GM21576 (cell line): ENCODE results near the gene LRP3.

Experiments
- ATAC-seq: cut with Tn5 transposase; IDR thresholded peaks from one replicate; pipeline ENCODE4 v1.9.1; 2021; ENCODE audit warnings: mild to moderate bottlenecking, moderate library complexity; ENCODE audit not compliant: unreplicated experiment

LRP3 gene

GRCh38 chr19:33235269-33235995 lies 41.3 kb downstream of the LRP3 start:
- ATAC-seq, result peak; percentile 87

- ATAC-seq, result peak; percentile 8
Measured at GRCh38 chr19:33235996-33236350, 41.8 kb downstream of the LRP3 start.

- no peak for ATAC-seq
Measured at GRCh38 chr19:33236696-33237390, 42.7 kb downstream of the LRP3 start.

GRCh38 chr19:33238481-33239149 lies 44.5 kb downstream of the LRP3 start:
- no peak for ATAC-seq

GRCh38 chr19:33239223-33239975 lies 45.3 kb downstream of the LRP3 start:
- ATAC-seq, result no peak

- ATAC-seq, result no peak
Measured at GRCh38 chr19:33240181-33240771, 46.1 kb downstream of the LRP3 start.

- no peak for ATAC-seq
Measured at GRCh38 chr19:33241091-33241529, 47.0 kb downstream of the LRP3 start.

DNA sequence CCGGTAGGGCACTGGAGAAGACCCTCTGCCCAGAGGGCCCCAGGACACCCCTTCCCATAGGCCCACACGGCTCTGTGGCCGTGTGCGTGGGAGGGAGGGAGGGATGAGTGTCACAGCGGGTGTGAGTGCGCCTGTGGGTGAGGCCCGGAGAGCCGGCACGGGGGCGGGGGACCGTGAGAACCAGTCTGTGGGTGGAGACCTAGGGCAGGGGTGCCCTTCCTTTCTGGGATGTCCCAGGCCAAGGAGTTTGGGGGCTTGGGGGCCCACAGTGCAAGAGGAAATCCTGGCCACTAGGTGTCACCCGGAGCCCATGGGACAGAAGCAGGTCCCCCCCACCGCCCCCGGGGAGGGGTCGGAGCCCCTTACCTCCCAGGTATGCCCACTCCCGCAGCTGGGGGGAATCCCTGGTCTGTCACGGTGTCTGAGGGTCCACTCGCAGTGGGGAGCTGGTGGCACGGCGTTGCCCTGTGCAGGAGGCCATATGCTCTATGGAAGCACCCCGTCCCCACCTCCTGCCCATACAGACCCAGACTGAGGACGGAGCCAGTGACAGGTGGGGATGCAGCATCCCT lies 47.5 kb downstream of the LRP3 start:
- no peak for ATAC-seq

DNA sequence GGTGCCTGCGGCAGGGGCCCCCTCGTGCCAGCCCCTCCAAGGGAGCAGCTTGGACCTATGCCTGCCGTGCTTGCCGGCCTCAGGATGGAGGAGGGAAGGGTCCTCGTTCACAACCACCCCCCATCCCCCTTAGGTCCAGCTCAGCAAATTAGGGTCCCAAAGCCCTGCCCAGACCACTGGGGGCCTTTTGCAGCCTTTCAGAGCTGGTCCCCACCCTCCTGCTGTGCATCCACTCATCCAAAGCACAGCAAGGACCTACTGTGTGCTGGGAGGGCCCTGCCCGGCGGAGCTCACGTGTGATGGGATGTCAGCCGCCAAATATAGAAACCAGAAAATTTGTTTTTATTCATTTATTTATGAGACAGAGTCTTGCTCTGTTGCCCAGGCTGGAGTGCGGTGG lies 48.0 kb downstream of the LRP3 start:
- ATAC-seq, result no peak

- no peak for ATAC-seq
Measured at GRCh38 chr19:33242911-33243310, 48.8 kb downstream of the LRP3 start.

DNA sequence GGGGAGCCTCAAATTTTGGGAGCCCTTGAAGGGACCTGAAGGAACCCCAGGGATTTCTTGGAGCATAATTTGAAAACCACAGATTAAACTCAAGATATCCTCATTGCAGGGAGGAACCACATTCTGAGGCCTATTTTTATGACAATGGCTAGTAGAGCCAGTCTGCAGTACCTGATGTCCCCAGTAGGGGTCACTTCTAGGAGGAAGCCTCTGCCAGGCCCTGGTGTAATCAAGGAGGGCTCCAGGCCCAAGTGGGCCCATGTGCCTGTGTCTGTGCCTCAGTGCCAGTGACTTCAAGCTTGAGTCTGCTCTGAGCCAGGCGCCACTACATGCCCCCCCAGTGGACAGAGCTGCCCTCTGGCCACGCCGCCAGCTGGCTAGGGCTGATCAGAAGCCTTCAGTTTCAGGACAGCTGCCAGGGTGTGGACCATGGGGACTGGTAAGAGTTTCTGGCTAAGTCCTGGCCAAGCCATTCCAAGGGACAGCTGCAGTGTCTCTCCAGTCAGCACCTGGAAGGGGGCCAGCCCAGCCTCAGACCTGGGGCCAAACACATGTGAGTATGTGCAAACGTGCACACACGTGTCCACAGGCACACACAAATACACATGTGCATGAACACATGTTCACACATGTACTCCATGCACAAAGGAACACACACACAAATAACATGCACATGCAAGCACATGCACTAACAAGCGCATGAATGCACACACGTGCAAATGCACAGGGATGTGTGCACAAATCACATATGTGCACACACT lies 52.0 kb downstream of the LRP3 start:
- no peak for ATAC-seq

GRCh38 chr19:33246709-33247440 lies 52.7 kb downstream of the LRP3 start:
- no peak for ATAC-seq

DNA sequence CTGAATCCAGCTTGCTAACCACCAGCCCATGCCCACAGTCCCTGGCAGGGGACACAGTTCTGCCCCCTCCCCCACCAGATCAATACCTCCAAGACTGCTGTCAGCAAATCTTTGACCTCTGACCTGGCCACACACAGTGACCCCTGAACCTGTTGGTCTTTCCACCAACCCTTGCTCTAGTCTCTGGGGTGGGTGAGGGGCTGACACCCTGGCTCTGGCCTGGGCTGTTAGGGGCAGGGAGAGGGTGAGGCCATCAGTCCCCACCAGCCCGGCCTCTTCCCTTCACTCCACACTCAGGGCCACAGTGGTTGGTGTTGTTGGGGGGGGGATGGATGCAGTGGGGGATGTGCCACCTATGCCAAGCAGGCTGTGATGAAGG lies 53.3 kb downstream of the LRP3 start:
- no peak for ATAC-seq

GRCh38 chr19:33248104-33248503 lies 54.0 kb downstream of the LRP3 start:
- no peak for ATAC-seq

DNA sequence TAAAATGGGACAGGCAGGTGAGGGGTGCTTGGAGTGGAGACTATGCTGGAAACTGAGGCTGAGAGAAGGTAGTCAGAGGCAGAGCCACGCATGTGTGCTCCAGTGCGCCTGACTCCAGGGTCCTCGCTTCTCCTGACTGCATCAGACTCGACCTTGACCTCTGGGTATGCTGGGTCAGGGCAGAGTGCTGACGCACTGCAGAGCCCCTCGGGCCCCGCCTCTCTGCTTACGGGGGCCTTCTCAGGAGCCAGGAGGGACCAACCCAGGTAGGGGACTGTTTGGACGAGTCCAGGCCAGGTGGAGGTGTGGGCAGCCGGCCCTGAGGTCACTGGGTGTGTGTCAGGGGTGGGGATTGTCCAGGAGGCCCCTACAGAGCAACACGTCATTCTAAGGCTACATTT lies 54.4 kb downstream of the LRP3 start:
- no peak for ATAC-seq

GRCh38 chr19:33248954-33249613 lies 55.0 kb downstream of the LRP3 start:
- no peak for ATAC-seq

DNA sequence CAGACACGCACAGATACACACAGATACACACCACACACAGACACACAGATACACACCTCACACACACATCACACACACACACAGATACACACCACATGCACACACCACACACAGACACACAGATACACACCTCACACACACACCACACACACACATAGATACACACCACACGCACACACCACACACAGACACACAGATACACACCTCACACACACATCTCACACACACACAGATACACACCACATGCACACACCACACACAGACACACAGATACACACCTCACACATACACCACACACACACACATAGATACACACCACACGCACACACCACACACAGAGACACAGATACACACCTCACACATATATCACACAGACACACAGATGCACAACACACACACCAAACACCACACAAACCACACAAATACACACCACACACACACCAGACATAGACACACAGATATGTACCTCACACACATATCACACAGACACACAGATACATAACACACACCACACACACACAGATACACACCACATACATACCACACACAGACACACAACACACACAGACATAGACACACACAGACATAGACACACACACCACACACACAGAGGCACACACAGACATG lies 55.7 kb downstream of the LRP3 start:
- ATAC-seq, result no peak

DNA sequence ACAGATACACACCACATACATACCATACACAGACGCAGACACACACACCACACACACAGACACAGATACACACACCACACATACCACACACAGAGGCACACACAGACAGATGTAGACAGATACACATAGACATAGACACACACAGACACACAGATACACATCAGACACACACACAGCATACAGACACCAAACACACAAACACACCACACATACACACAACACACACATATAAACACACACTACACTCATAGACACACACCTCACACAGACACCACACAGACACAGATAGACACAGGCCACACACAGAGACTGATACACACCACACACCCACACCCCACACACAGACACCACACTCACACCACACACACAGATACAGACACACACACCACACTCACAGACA lies 56.4 kb downstream of the LRP3 start:
- no peak for ATAC-seq
